H1 (cell line): ENCODE measurements around the gene SDSL. TPM values are rescaled to one million over a fixed set of nuclear protein-coding genes. Genes with fewer than 3 reads are reported as not detected.

Experiments used
- BCL11A ChIP-seq, 2 experiments: IDR thresholded peaks; one replicate each; pipeline ENCODE4 v1.6.1; 2011; ENCODE audit warnings: low read depth in 2 of 2, low read length in 2 of 2, mild to moderate bottlenecking in 2 of 2
- CHD2 ChIP-seq: IDR thresholded peaks from 2 replicates; pipeline ENCODE4 v1.6.1; 2012; ENCODE audit warnings: low read length, improper control_type of control experiment
- MAFK ChIP-seq: IDR thresholded peaks from 2 replicates; pipeline ENCODE4 v1.6.1; 2012; ENCODE audit warnings: low read depth, mild to moderate bottlenecking, improper control_type of control experiment, low read length
- NANOG ChIP-seq: IDR thresholded peaks from 2 replicates; pipeline ENCODE4 v1.6.1; 2011; ENCODE audit warnings: low read length, low read depth, mild to moderate bottlenecking, inconsistent platforms; ENCODE audit not compliant: insufficient read depth, poor library complexity, severe bottlenecking
- SIRT6 ChIP-seq: IDR thresholded peaks from one replicate; pipeline ENCODE4 v1.7.1; 2012; ENCODE audit warnings: low read length, inconsistent platforms
- TAF7 ChIP-seq: optimal IDR thresholded peaks from 2 replicates; pipeline ENCODE3; 2011; ENCODE audit warnings: low read depth, mild to moderate bottlenecking, inconsistent platforms, low read length, moderate library complexity, borderline replicate concordance
- TBP ChIP-seq: IDR thresholded peaks from 2 replicates; pipeline ENCODE4 v1.6.1; 2011; ENCODE audit warnings: low read depth, low read length, improper control_type of control experiment
- YY1 ChIP-seq: IDR thresholded peaks from 2 replicates; pipeline ENCODE4 v1.6.1; 2011; ENCODE audit warnings: low read depth, mild to moderate bottlenecking, low read length
- polyA plus RNA-seq, 7 experiments: library from polyadenylated mRNA; depleted of rRNA in 3 of 7; stranded (reverse) in 5 of 7; unstranded in 2 of 7; fragments of >200 nt in 5 of 7; fragments of 200-250 nt in 2 of 7; gene quantifications; 1 replicate in 5 of 7; 2 replicates in 1 of 7; 4 replicates in 1 of 7; pipeline versions ENCODE4 v1.2.1 to v1.2.3, GENCODE V29; 2011 to 2013; ENCODE audit warnings: missing spikeins in 2 of 7, mixed read lengths in 2 of 7
- total RNA-seq: library from RNA; stranded (reverse); fragmentation: NEBNext Ultra II Directional; extraction: Animal tissue kit (Norgen Biotek cat#: 25700); gene quantifications from 2 replicates; pipeline ENCODE4 v1.2.1, GENCODE V29; 2021
- TF ChIP-seq, protein P1 (sequence below): fragments of 300-600 bp; sonication (generic); IDR thresholded peaks from 2 replicates; pipeline ENCODE4 v1.7.1; 2012; ENCODE audit warnings: low read length, moderate library complexity, mild to moderate bottlenecking, inconsistent platforms; ENCODE audit not compliant: insufficient replicate concordance
- TF ChIP-seq, protein P2 (sequence below): IDR thresholded peaks from 2 replicates; pipeline ENCODE4 v1.6.1; 2012; ENCODE audit warnings: inconsistent platforms

Gene SDSL
- total and polyA plus RNA-seq, 2 of the 8 experiments (the other 6 are each of a cell fraction or from before 2014, with no cell fraction given), result 0.69 to 1.3 TPM

DNA sequence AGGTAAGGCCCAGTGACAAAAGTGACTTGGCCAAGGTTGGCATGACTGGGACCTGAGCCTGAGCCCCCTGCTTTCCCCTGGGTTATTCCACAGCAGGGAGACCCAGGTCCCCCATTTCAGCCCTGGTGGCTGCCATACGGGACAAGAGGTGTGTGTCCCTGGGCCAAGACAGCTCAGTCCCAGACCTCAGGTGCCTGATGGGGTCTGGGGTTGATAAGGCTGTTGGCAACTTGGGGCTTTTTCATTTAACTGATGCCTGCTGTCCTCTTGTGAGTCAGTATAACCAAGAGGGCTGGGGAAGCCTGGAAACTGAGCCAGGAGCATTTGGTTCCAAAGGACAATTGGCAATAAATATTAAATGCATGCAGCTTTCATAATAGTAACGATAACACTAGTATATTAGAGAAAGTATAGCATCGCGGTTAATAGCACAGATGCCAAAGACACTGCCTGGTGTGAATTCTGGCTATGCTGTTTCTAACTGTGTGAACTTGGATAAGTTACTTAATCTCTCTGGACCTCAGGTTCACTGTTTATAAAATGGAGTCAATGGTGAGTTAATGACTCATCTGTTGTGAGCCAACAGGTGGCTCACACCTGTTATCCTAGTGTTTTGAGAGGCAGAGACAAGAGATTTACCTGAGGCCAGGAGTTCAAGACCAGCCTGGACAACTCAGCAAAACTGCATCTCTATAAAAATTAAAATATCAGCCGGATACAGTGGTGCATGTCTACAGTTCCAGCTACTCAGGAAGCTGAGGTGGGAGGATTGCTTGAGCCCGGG lies 898 bp downstream of the SDSL start (continued):
- TF ChIP-seq, protein P1, sequence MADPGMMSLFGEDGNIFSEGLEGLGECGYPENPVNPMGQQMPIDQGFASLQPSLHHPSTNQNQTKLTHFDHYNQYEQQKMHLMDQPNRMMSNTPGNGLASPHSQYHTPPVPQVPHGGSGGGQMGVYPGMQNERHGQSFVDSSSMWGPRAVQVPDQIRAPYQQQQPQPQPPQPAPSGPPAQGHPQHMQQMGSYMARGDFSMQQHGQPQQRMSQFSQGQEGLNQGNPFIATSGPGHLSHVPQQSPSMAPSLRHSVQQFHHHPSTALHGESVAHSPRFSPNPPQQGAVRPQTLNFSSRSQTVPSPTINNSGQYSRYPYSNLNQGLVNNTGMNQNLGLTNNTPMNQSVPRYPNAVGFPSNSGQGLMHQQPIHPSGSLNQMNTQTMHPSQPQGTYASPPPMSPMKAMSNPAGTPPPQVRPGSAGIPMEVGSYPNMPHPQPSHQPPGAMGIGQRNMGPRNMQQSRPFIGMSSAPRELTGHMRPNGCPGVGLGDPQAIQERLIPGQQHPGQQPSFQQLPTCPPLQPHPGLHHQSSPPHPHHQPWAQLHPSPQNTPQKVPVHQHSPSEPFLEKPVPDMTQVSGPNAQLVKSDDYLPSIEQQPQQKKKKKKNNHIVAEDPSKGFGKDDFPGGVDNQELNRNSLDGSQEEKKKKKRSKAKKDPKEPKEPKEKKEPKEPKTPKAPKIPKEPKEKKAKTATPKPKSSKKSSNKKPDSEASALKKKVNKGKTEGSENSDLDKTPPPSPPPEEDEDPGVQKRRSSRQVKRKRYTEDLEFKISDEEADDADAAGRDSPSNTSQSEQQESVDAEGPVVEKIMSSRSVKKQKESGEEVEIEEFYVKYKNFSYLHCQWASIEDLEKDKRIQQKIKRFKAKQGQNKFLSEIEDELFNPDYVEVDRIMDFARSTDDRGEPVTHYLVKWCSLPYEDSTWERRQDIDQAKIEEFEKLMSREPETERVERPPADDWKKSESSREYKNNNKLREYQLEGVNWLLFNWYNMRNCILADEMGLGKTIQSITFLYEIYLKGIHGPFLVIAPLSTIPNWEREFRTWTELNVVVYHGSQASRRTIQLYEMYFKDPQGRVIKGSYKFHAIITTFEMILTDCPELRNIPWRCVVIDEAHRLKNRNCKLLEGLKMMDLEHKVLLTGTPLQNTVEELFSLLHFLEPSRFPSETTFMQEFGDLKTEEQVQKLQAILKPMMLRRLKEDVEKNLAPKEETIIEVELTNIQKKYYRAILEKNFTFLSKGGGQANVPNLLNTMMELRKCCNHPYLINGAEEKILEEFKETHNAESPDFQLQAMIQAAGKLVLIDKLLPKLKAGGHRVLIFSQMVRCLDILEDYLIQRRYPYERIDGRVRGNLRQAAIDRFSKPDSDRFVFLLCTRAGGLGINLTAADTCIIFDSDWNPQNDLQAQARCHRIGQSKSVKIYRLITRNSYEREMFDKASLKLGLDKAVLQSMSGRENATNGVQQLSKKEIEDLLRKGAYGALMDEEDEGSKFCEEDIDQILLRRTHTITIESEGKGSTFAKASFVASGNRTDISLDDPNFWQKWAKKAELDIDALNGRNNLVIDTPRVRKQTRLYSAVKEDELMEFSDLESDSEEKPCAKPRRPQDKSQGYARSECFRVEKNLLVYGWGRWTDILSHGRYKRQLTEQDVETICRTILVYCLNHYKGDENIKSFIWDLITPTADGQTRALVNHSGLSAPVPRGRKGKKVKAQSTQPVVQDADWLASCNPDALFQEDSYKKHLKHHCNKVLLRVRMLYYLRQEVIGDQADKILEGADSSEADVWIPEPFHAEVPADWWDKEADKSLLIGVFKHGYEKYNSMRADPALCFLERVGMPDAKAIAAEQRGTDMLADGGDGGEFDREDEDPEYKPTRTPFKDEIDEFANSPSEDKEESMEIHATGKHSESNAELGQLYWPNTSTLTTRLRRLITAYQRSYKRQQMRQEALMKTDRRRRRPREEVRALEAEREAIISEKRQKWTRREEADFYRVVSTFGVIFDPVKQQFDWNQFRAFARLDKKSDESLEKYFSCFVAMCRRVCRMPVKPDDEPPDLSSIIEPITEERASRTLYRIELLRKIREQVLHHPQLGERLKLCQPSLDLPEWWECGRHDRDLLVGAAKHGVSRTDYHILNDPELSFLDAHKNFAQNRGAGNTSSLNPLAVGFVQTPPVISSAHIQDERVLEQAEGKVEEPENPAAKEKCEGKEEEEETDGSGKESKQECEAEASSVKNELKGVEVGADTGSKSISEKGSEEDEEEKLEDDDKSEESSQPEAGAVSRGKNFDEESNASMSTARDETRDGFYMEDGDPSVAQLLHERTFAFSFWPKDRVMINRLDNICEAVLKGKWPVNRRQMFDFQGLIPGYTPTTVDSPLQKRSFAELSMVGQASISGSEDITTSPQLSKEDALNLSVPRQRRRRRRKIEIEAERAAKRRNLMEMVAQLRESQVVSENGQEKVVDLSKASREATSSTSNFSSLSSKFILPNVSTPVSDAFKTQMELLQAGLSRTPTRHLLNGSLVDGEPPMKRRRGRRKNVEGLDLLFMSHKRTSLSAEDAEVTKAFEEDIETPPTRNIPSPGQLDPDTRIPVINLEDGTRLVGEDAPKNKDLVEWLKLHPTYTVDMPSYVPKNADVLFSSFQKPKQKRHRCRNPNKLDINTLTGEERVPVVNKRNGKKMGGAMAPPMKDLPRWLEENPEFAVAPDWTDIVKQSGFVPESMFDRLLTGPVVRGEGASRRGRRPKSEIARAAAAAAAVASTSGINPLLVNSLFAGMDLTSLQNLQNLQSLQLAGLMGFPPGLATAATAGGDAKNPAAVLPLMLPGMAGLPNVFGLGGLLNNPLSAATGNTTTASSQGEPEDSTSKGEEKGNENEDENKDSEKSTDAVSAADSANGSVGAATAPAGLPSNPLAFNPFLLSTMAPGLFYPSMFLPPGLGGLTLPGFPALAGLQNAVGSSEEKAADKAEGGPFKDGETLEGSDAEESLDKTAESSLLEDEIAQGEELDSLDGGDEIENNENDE, result no peak
- TF ChIP-seq BCL11A (IDR thresholded peaks at IDR 0.05; ENCODE audit: low read depth in 2 of 2, low read length in 2 of 2), result no peak
- no peak for TF ChIP-seq TAF7
- no peak for TF ChIP-seq MAFK
- TF ChIP-seq, protein P2, sequence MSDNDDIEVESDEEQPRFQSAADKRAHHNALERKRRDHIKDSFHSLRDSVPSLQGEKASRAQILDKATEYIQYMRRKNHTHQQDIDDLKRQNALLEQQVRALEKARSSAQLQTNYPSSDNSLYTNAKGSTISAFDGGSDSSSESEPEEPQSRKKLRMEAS, result no peak
- no peak for TF ChIP-seq CHD2
- no peak for TF ChIP-seq TBP
- TF ChIP-seq YY1, result no peak
- TF ChIP-seq NANOG, result no peak
- TF ChIP-seq SIRT6, result no peak
